Stimulated activated CD8-positive, alpha-beta memory T cell treated with anti-CD3 and anti-CD28 coated beads, Interleukin-12 subunit alpha, Interleukin-12 subunit beta, amount 100 ng/mL, for 1 hour (primary cell): ENCODE data around the gene NBEAL2.

Source experiments
- DNase-seq: peaks from one replicate; pipeline ENCODE4 v3.0.0-alpha.2; 2020; ENCODE audit warnings: low read depth

The NBEAL2 gene

GRCh38 chr3:46978985-46979944 is at the start of gene NBEAL2:
Gene NBEAL2, plus strand, starts transcription at chr3:46979666. Its CDS starts 196 bp downstream, at chr3:46979862.
- DNase-seq, result peak; percentile 92

GRCh38 chr3:46930166-46930944 is 49.1 kb upstream of the NBEAL2 start:
- no peak for DNase-seq

- no peak for DNase-seq
Observed at GRCh38 chr3:46930945-46931403, 48.5 kb upstream of the NBEAL2 start.

GRCh38 chr3:46931631-46932331 is 47.7 kb upstream of the NBEAL2 start:
- no peak for DNase-seq

- no peak for DNase-seq
Observed at GRCh38 chr3:46932455-46933225, 46.8 kb upstream of the NBEAL2 start.

GRCh38 chr3:46933261-46933660 is 46.2 kb upstream of the NBEAL2 start:
- DNase-seq, result no peak

- no peak for DNase-seq
Observed at GRCh38 chr3:46934072-46934471, 45.4 kb upstream of the NBEAL2 start.

GRCh38 chr3:46934498-46935167 is 44.8 kb upstream of the NBEAL2 start:
- no peak for DNase-seq

GRCh38 chr3:46935168-46935858 is 44.2 kb upstream of the NBEAL2 start:
- DNase-seq, result no peak

GRCh38 chr3:46935989-46936558 is 43.4 kb upstream of the NBEAL2 start:
- DNase-seq, result no peak

- DNase-seq, result no peak
Observed at GRCh38 chr3:46936733-46937250, 42.7 kb upstream of the NBEAL2 start.

GRCh38 chr3:46938118-46938517 is 41.3 kb upstream of the NBEAL2 start:
- DNase-seq, result no peak

- no peak for DNase-seq
Observed at GRCh38 chr3:46939578-46940445, 39.7 kb upstream of the NBEAL2 start.

- DNase-seq, result no peak
Observed at GRCh38 chr3:46942076-46942475, 37.4 kb upstream of the NBEAL2 start.

GRCh38 chr3:46942481-46943236 is 36.8 kb upstream of the NBEAL2 start:
- no peak for DNase-seq

- no peak for DNase-seq
Observed at GRCh38 chr3:46943237-46944187, 36.0 kb upstream of the NBEAL2 start.

- DNase-seq, result no peak
Observed at GRCh38 chr3:46944191-46944590, 35.3 kb upstream of the NBEAL2 start.
